Pons (tissue), 1 donor: ENCODE results near the gene KIZ.

ENCODE experiments used
- DNase-seq: peaks from one replicate; pipeline ENCODE4 v3.0.0-alpha.2; 2016; ENCODE audit warnings: low spot score

The KIZ gene

GRCh38 chr20:21175433-21175832 lies 49.6 kb downstream of the KIZ start:
- DNase-seq, result no peak

GRCh38 chr20:21177767-21178166 lies 51.9 kb downstream of the KIZ start:
- DNase-seq, result no peak

GRCh38 chr20:21179757-21180156 lies 53.9 kb downstream of the KIZ start:
- no peak for DNase-seq

- DNase-seq, result no peak
Observed at GRCh38 chr20:21180248-21180647, 54.4 kb downstream of the KIZ start.

GRCh38 chr20:21181028-21181427 lies 55.1 kb downstream of the KIZ start:
- no peak for DNase-seq

DNA sequence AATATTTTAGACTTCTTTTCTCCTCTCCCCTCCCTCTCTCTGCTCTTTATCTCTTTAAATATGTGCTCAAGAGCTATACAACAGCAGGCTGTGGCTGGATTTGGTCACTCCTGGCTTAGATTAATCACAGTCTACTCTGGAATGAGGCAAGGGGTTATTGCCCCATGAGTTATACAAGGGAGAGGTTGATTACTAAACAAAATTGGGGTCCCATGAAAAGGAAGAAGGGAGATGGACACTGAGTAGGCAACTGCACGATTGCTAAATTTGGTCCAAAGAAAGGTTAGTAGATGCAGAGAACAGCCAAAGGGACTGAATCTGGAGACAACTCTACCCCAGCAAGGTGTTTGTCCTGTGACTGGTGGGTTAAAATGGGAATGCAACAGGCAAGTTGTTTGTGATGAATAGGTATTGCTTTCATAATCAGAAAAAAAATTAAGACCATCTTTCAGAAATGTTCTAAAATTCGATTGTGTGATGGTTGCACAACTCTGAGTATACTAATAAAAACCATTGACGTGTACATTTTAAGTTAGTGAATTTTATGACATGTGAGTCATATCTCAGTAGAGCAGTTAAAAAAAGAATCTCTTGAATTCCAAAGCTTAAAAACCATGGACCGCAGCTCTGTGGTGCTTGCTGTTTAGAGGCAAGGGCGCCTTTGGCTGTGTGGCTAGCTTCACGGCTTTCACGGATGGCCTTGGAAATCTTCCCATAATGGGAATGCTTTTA lies 57.1 kb downstream of the KIZ start:
- DNase-seq, result no peak

DNA sequence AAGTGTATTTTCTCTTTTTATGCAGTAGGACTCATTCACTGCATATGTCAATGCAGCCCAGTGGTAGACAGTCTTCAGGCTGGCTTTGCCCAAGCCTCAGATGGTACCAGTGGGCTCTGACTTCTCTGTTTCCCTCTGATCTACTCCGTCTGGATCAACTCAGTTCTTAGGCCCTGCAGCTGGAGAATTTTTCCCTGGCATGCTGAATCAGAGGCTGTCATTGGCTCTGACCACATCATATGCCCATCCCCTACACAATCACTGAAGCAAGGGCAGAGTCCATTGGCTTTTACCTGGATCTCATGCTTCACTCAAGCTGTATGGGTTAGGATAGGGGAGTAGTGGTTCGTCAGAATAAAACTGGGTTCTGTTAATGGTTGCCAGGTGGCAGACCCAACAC lies 57.8 kb downstream of the KIZ start:
- no peak for DNase-seq

- no peak for DNase-seq
Observed at GRCh38 chr20:21184819-21185218, 58.9 kb downstream of the KIZ start.

DNA sequence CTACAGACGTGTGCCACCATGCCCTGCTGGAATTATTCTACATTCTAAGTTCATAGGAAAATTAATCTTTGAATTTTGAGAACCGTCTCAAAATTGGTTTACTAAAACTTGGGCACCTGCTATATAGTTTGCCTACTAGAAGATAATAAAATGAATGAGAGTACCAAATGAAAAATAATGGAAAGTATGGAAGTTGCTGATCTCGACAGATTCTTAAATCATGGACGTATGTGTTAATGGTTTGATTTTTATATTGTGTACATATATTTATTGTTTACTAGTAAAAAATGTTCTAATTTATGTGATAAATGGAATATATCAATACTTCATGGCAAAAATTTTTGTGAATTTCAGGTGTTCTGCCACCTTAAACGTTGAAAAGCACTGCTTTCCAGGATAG lies 60.0 kb downstream of the KIZ start:
- DNase-seq, result no peak

DNA sequence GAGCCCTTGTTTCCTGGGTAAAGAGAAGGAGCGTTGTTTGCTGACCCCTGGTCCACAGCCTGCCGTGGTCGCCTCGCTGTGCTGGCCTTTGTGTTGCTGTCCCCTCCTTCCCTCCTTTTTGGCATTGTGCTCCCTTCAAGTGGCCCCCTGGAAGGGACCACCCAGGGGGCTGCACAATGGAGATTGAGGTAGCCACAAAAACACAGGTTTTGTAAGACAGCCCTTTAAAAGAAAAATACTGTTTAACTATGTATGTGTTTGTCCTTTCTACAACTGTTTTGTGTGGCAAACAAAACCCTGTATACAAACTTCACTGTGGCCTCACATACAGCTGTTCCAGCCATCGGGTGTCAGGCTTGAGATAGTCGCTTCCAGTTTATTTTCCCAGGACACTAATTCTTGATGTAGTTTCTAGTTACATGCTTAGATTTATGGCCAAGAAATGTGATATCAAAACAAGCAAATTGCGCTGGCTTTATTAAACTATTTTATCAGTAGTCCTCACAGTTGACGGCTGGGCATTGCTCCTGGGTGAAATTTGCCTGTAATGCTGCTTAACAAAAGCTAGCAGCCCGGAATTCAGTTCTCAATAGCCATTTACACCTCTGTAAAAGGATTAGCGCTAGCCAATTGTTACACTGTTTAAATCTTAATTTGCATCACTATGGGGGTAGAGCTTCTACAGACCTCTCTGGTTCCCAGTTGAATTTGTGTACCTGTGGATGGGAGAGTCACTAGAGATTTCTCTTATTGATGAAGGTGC lies 64.1 kb downstream of the KIZ start:
- DNase-seq, result peak; percentile 52

DNA sequence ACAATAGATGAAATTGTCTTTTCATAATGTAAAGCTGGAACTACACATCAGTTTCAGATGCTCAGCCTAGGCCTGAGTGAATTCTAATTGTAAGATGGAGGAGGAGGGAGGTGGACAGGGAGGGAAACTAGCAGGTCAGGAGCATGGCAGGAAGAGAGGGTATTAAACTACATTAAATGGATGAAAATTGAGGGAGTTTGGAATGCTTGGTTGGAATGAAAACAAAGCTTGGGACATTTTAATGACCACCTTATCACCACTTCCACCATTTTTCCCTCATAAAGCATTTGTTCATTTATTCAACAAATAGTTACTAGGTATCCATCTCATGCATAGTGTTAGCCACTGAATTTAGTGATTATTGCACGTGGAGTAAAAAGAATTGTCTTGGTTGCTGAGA lies 65.0 kb downstream of the KIZ start:
- DNase-seq, result no peak

GRCh38 chr20:21191839-21192238 lies 66.0 kb downstream of the KIZ start:
- DNase-seq, result no peak

DNA sequence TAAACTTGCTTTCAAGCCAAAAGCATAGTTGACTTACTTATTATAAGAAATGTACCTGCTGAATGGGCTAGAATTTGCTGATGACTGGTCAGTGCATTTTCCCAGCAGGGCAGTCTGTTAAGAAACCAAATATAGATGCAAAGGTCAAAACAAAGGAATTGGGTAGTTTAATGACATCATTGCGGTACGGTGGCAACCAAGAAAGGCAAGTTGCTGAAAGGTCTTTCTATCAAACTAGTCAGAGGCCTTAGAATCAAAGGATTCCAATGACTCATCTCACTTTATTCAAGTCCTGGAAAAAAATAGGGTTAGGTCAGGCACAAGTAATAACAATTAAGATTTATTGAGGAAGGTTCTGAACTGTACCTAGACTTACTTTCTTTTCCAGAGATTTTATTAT lies 76.4 kb downstream of the KIZ start:
- DNase-seq, result no peak

DNA sequence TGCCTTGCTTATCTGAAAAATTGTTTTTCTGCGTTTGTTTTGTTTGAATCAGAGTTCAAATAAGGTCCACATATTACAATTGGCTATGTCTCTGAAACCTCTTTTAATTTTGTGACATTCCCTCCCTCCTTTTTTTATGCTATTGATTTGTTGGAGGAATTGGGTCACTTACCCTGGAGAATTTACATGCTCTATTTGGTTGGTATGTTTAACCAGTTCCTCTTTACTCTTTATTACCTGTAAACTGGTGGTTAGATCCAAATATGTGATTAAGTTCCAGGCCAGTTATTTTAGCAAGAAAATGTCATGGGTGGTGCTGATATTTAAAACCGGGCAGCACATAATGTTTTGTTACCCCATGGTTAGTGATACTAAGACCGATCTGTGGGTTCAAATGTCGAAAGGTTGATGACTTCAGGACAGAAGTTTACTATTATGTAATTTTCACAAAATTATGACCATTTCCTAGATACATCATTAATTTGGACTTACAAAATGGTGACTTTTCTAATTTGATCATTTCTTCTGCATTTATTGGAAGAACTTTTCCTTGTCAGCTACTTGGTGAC lies 77.3 kb downstream of the KIZ start:
- DNase-seq, result no peak

DNA sequence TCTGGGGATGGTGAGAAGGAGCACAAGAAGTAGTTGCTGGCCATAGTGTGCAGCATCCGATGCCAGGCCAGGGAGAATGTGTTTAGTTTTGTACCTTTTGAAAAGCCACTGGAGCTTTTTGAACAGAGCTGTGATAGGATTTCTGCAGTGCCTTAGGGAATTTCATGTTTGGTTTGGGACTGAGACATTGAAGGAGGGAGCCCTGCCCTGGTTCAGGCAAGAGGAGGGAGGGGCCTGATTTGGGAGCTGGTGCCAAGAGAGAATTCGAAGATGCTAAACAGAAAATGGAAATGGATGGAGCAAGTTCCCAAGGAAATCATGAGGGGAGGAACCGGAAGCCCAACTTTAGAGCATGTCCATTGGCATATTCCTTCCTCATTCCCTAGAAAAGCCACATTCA lies 80.7 kb downstream of the KIZ start:
- DNase-seq, result no peak

DNA sequence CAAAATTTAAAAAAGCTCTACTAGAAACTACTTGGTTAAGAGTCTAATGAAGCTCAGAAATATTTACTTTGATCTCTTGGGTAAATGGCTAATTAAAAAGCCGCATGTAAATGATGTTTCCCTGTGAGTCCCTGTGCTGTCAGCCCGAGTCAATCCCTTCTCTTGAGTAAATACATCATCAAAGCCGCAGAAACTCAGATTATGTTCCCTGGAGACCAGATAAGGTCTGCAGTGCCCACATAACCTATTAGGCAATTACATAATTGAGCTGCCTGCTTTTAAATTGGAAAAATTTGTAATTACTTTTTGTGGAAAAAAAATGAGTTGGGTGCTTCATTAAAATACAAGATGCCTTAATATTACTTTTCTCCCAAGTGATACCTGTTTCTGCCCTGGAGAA lies 83.1 kb downstream of the KIZ start:
- DNase-seq, result no peak

- DNase-seq, result no peak
Observed at GRCh38 chr20:21209668-21210067, 83.8 kb downstream of the KIZ start.

- DNase-seq, result no peak
Observed at GRCh38 chr20:21213691-21214090, 87.8 kb downstream of the KIZ start.

GRCh38 chr20:21214431-21214830 lies 88.5 kb downstream of the KIZ start:
- no peak for DNase-seq

- no peak for DNase-seq
Observed at GRCh38 chr20:21219686-21220085, 93.8 kb downstream of the KIZ start.

- no peak for DNase-seq
Observed at GRCh38 chr20:21224217-21224616, 98.3 kb downstream of the KIZ start.

GRCh38 chr20:21225215-21225947 lies 99.5 kb downstream of the KIZ start:
- DNase-seq, result no peak

DNA sequence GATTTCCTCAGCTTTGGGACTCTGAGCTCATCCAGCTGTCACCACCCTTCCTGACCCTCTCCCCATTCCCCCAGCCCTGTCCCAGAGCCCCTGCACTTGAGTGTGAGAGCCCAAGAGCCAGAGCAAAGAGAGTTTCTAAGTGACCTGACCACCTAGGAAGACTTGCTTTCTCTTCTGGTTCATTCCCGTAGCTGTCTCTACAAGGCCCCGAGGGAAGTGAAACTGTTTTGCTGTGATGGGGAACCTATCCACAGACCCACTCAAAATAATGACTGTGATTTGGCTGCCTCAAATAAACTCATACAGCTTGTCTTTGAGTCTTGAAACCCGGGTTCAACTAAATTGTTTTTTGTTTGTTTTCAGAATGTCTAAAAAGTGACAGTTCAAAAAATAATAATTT lies 102.6 kb downstream of the KIZ start:
- DNase-seq, result no peak
